ENCODE results near the gene KLHL24. TPM values are rescaled to one million over a fixed set of nuclear protein-coding genes. Genes with fewer than 3 reads are reported as not detected.
A peak's percentile ranks its signal among the peaks of the same experiment; 100 is the strongest.

Gene KLHL24
- total RNA-seq, 1 experiment from 2014 or later: 17.7 TPM

DNA sequence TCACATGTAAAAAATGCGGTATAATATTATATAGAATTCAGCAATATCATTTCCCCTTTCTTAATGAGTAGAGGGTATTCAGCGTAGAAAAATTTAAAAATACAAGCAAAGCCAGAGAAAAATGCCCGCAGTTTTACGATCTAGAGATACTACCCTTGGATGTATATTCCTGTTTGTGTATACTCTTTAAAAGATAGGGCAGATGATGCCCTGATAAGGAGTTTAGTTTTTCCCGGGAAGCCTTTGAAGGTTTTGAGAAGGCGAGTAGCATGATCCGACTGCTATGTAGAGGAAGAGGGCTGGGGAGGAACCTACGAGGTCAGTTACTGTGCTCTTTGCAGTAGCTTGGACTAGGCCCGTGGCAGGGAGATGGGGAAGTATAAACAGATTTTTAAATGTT lies 63.3 kb downstream of the KLHL24 start:
- Mint-ChIP-seq H3K9me3 (no peaks in the 10 kb centered on the region), H3K4me3 (peak overlapping the region; percentile 72 to 89), H3K36me3 (ENCODE audit: insufficient read depth in 1 of 3, low read depth in 3 of 3) (peaks cover 5 to 6% (median 5%) of the 10 kb centered on the region in 3 experiments; a peak in 6 of 7 replicates), H3K27me3 (ENCODE audit: low read depth) (no peaks in the 10 kb centered on the region), H3K27ac (peak overlapping the region; percentile 26 to 94 (median 35); a peak in 3 of 7 replicates), H3K4me1 (peaks cover 29 to 37% of the 10 kb centered on the region in 2 experiments)
- Histone ChIP-seq H2AFZ (ENCODE audit: low read length) (no peak overlapping the region), H3K18ac (ENCODE audit: insufficient read length, low read depth, low read length) (no peak overlapping the region), H4K8ac (replicated peaks; ENCODE audit: insufficient read length, low read depth, low read length) (no peak overlapping the region), H3K23me2 (ENCODE audit: insufficient read length, low read depth, low read length, poor library complexity, severe bottlenecking) (peaks cover 8% of the 10 kb centered on the region), H3K27ac (ENCODE audit: insufficient read length, low read depth, low read length) (no peak overlapping the region), H3K23ac (ENCODE audit: insufficient read length, low read depth, low read length) (no peak overlapping the region), H3T11ph (ENCODE audit: low read length) (no peak overlapping the region), H2BK20ac (ENCODE audit: low read depth, low read length, poor library complexity, severe bottlenecking) (no peak overlapping the region), H2AK5ac (ENCODE audit: insufficient read length, low read length) (no peak overlapping the region), H3K79me2 (ENCODE audit: insufficient read depth, low read length) (peaks cover 41% of the 10 kb centered on the region; the same call in 1 of the 2 replicates), H3K56ac (ENCODE audit: insufficient read length, low read depth, low read length) (no peak overlapping the region), H3K79me1 (ENCODE audit: insufficient read depth, low read depth, low read length, poor library complexity, severe bottlenecking) (no peaks in the 10 kb centered on the region), H3K4me2 (ENCODE audit: insufficient read depth, insufficient read length, low read length) (peak overlapping the region; percentile 80), H3K9ac (ENCODE audit: extremely low read depth, insufficient read length, low read length) (peak overlapping the region; percentile 92), H2BK15ac (ENCODE audit: low read depth, low read length) (no peak overlapping the region), H4K5ac (ENCODE audit: insufficient read length, low read depth, low read length) (no peak overlapping the region), H3K4me1 (ENCODE audit: insufficient read depth, low read length) (peaks cover 3% of the 10 kb centered on the region; the same call in 1 of the 2 replicates), H3K4ac (ENCODE audit: low read depth, low read length) (no peak overlapping the region), H3K9me3 (ENCODE audit: control insufficient read depth, low read depth, low read length) (no peaks in the 10 kb centered on the region), H3K14ac (ENCODE audit: insufficient read depth, low read length) (no peak overlapping the region), H3K27me3 (ENCODE audit: insufficient read depth, low read length) (no peaks in the 10 kb centered on the region), H2BK5ac (ENCODE audit: insufficient read length, low read length) (no peak overlapping the region), H2BK120ac (ENCODE audit: low read depth, low read length, poor library complexity, severe bottlenecking) (no peak overlapping the region), H4K91ac (ENCODE audit: insufficient read length, low read depth, low read length) (no peak overlapping the region), H2BK12ac (ENCODE audit: insufficient read length, low read depth, low read length) (no peak overlapping the region), H4K20me1 (ENCODE audit: control insufficient read depth, insufficient read depth, insufficient read length) (no peaks in the 10 kb centered on the region)
- DNase-seq: no peak
- TF ChIP-seq, protein P1, sequence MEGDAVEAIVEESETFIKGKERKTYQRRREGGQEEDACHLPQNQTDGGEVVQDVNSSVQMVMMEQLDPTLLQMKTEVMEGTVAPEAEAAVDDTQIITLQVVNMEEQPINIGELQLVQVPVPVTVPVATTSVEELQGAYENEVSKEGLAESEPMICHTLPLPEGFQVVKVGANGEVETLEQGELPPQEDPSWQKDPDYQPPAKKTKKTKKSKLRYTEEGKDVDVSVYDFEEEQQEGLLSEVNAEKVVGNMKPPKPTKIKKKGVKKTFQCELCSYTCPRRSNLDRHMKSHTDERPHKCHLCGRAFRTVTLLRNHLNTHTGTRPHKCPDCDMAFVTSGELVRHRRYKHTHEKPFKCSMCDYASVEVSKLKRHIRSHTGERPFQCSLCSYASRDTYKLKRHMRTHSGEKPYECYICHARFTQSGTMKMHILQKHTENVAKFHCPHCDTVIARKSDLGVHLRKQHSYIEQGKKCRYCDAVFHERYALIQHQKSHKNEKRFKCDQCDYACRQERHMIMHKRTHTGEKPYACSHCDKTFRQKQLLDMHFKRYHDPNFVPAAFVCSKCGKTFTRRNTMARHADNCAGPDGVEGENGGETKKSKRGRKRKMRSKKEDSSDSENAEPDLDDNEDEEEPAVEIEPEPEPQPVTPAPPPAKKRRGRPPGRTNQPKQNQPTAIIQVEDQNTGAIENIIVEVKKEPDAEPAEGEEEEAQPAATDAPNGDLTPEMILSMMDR (conservative IDR thresholded peaks at IDR 0.05): no peak
- no CpG with 5 or more reads among the region's 9 CpGs for WGBS (ENCODE audit: extremely low coverage, insufficient read length, low lambda C conversion rate)

Data from H9 (cell line).